ENCODE measurements around the gene SIDT2. TPM values are rescaled to one million over a fixed set of nuclear protein-coding genes. Genes with fewer than 3 reads are reported as not detected.

SIDT2 gene
- total RNA-seq, 1 experiment from 2014 or later, result 37.0 TPM

DNA sequence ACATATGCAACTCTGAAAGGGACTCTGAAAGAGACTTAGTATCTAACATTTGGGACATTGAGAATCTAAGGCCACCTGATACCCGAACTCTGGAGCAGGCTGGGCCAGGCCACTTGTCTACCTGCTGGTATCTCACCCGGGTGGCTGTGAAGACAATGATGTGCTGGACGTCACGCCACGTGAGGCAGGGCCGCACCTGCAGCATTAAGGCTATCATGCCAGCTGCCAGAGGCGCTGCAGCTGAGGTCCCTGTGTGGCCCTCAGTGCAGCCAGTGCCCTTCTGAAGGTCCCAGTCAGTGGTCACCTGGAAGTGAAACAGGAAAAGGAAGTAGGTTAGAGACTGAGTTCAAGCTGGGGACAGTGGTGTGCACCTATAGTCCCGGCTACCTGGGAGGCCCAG is 40.9 kb downstream of the SIDT2 start:
- H3K4me1 ChIP-seq (ENCODE audit: control insufficient read depth in 1 of 2, insufficient read depth in 2 of 2, low read length in 2 of 2), result peaks cover 10 to 20% of the 10 kb centered on the region in 2 experiments
- no peaks in the 10 kb centered on the region for H4K20me1 ChIP-seq (ENCODE audit: insufficient read depth)
- intact Hi-C loops (cut with micrococcal nuclease), result no loop called here
- RAD21 ChIA-PET (ENCODE audit: low non-redundant PET in 1 of 2, low total read pairs in 2 of 2, uncharacterized antibody in 2 of 2, unreplicated experiment in 2 of 2), result no interaction called here
- ATAC-seq, result no peak
- H3K27ac ChIP-seq (ENCODE audit: low read depth, low read length), result no peak overlapping the region
- H3K9me2 ChIP-seq (ENCODE audit: insufficient read depth), result no peaks in the 10 kb centered on the region
- TF ChIP-seq RAD21 (IDR thresholded peaks at IDR 0.05; ENCODE audit: low read depth), result no peak
- TF ChIP-seq CEBPB (IDR thresholded peaks at IDR 0.05; ENCODE audit: low read depth), result no peak
- no peak for TF ChIP-seq YY1 (IDR thresholded peaks at IDR 0.05; ENCODE audit: extremely low read depth, insufficient replicate concordance, low read depth, low read length)
- TF ChIP-seq ZNF274 (IDR thresholded peaks at IDR 0.05; ENCODE audit: low read depth, low read length), result no peak
- TF ChIP-seq, protein P1, sequence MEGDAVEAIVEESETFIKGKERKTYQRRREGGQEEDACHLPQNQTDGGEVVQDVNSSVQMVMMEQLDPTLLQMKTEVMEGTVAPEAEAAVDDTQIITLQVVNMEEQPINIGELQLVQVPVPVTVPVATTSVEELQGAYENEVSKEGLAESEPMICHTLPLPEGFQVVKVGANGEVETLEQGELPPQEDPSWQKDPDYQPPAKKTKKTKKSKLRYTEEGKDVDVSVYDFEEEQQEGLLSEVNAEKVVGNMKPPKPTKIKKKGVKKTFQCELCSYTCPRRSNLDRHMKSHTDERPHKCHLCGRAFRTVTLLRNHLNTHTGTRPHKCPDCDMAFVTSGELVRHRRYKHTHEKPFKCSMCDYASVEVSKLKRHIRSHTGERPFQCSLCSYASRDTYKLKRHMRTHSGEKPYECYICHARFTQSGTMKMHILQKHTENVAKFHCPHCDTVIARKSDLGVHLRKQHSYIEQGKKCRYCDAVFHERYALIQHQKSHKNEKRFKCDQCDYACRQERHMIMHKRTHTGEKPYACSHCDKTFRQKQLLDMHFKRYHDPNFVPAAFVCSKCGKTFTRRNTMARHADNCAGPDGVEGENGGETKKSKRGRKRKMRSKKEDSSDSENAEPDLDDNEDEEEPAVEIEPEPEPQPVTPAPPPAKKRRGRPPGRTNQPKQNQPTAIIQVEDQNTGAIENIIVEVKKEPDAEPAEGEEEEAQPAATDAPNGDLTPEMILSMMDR (IDR thresholded peaks at IDR 0.05 in 2 of 3, conservative IDR thresholded peaks at IDR 0.05 in 1 of 3; ENCODE audit: borderline replicate concordance in 1 of 3, insufficient read depth in 1 of 3, low read depth in 2 of 3, low read length in 2 of 3), result no peak
- TF ChIP-seq FOSL1 (IDR thresholded peaks at IDR 0.05; ENCODE audit: low read depth), result no peak
- TF ChIP-seq, protein P2, sequence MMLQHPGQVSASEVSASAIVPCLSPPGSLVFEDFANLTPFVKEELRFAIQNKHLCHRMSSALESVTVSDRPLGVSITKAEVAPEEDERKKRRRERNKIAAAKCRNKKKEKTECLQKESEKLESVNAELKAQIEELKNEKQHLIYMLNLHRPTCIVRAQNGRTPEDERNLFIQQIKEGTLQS (IDR thresholded peaks at IDR 0.05), result no peak
- no peak for DNase-seq (ENCODE audit: low read depth, low spot score)
- no peak overlapping the region for H3K4me2 ChIP-seq (ENCODE audit: low read length)
- H3K27me3 ChIP-seq (ENCODE audit: insufficient read depth, low read length), result no peaks in the 10 kb centered on the region
- no peak overlapping the region for H3K9ac ChIP-seq (ENCODE audit: low read length)
- no TSS peak for BruUV-seq (replicated peaks)
- peaks cover 9 to 17% of the 10 kb centered on the region in 2 experiments; a peak in 3 of 4 replicates for H3K36me3 ChIP-seq (ENCODE audit: control insufficient read depth in 1 of 2, insufficient read depth in 2 of 2, low read length in 2 of 2)
- no peak overlapping the region for H2AFZ ChIP-seq (ENCODE audit: low read depth, low read length, poor library complexity, severe bottlenecking)
- H3K4me3 ChIP-seq (replicated peaks in 1 of 2; ENCODE audit: low read depth in 1 of 2, low read length in 2 of 2), result no peak overlapping the region
- POLR2A ChIA-PET, result no interaction called here
- no peaks in the 10 kb centered on the region for H3K9me3 ChIP-seq (ENCODE audit: control insufficient read depth in 1 of 2, insufficient read depth in 1 of 2, low read depth in 1 of 2, low read length in 2 of 2)
- CTCF ChIA-PET, result no interaction called here
- H3K79me2 ChIP-seq (ENCODE audit: insufficient read depth, low read length), result no peaks in the 10 kb centered on the region

DNA sequence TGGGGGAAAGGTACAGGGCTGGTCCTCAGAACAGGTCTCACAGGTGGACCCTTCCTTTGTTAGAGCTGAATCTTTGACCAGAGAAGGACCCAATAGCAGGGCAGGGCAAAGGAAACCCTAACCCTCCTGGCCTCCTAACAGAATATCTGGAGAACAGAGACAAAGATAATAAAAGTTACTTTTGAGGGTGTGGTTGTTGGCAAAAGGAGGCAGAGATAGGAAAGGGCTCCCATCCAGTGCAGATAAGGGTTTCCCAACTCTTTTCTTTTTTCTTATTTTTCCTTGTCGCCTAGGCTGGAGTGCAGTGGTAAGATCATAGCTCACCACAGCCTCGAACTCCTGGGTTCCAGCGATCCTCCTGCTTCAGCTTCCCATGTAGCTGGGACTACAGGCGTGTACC is 41.5 kb downstream of the SIDT2 start:
- ChIA-PET POLR2A (no interaction called here), RAD21 (ENCODE audit: low non-redundant PET in 1 of 2, low total read pairs in 2 of 2, uncharacterized antibody in 2 of 2, unreplicated experiment in 2 of 2) (no interaction called here), CTCF (interaction anchor here (2.6 kb wide), 1 partner anchor 12 kb away, joined by 10 read pairs; the partner anchor contains the start of genes PCSK7 and RNF214)
- Histone ChIP-seq H3K79me2 (ENCODE audit: insufficient read depth, low read length) (no peaks in the 10 kb centered on the region), H3K4me3 (replicated peaks in 1 of 2; ENCODE audit: low read depth in 1 of 2, low read length in 2 of 2) (no peak overlapping the region), H3K36me3 (ENCODE audit: control insufficient read depth in 1 of 2, insufficient read depth in 2 of 2, low read length in 2 of 2) (peaks cover 9 to 14% of the 10 kb centered on the region in 2 experiments; a peak in 3 of 4 replicates), H4K20me1 (ENCODE audit: insufficient read depth) (no peaks in the 10 kb centered on the region), H3K4me2 (ENCODE audit: low read length) (no peak overlapping the region), H2AFZ (ENCODE audit: low read depth, low read length, poor library complexity, severe bottlenecking) (no peak overlapping the region), H3K9me3 (ENCODE audit: control insufficient read depth in 1 of 2, insufficient read depth in 1 of 2, low read depth in 1 of 2, low read length in 2 of 2) (no peaks in the 10 kb centered on the region), H3K27me3 (ENCODE audit: insufficient read depth, low read length) (no peaks in the 10 kb centered on the region), H3K9ac (ENCODE audit: low read length) (no peak overlapping the region), H3K9me2 (ENCODE audit: insufficient read depth) (no peaks in the 10 kb centered on the region), H3K27ac (ENCODE audit: low read depth, low read length) (no peak overlapping the region), H3K4me1 (ENCODE audit: control insufficient read depth in 1 of 2, insufficient read depth in 2 of 2, low read length in 2 of 2) (peaks cover 10 to 20% of the 10 kb centered on the region in 2 experiments)
- DNase-seq (ENCODE audit: low read depth, low spot score) (no peak), ATAC-seq (no peak)
- intact Hi-C loops (cut with micrococcal nuclease), result no loop called here
- no TSS peak for BruUV-seq (replicated peaks)
- TF ChIP-seq FOSL1 (IDR thresholded peaks at IDR 0.05; ENCODE audit: low read depth) (no peak), RAD21 (IDR thresholded peaks at IDR 0.05; ENCODE audit: low read depth) (no peak), CEBPB (IDR thresholded peaks at IDR 0.05; ENCODE audit: low read depth) (no peak), ZNF274 (IDR thresholded peaks at IDR 0.05; ENCODE audit: low read depth, low read length) (no peak), EZH2phosphoT487 (IDR thresholded peaks at IDR 0.05; ENCODE audit: borderline replicate concordance) (no peak), SRF (IDR thresholded peaks at IDR 0.05; ENCODE audit: low read depth) (no peak)
- TF ChIP-seq, protein P3, sequence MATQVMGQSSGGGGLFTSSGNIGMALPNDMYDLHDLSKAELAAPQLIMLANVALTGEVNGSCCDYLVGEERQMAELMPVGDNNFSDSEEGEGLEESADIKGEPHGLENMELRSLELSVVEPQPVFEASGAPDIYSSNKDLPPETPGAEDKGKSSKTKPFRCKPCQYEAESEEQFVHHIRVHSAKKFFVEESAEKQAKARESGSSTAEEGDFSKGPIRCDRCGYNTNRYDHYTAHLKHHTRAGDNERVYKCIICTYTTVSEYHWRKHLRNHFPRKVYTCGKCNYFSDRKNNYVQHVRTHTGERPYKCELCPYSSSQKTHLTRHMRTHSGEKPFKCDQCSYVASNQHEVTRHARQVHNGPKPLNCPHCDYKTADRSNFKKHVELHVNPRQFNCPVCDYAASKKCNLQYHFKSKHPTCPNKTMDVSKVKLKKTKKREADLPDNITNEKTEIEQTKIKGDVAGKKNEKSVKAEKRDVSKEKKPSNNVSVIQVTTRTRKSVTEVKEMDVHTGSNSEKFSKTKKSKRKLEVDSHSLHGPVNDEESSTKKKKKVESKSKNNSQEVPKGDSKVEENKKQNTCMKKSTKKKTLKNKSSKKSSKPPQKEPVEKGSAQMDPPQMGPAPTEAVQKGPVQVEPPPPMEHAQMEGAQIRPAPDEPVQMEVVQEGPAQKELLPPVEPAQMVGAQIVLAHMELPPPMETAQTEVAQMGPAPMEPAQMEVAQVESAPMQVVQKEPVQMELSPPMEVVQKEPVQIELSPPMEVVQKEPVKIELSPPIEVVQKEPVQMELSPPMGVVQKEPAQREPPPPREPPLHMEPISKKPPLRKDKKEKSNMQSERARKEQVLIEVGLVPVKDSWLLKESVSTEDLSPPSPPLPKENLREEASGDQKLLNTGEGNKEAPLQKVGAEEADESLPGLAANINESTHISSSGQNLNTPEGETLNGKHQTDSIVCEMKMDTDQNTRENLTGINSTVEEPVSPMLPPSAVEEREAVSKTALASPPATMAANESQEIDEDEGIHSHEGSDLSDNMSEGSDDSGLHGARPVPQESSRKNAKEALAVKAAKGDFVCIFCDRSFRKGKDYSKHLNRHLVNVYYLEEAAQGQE (IDR thresholded peaks at IDR 0.05; ENCODE audit: low read depth), result no peak
- TF ChIP-seq, protein P4, sequence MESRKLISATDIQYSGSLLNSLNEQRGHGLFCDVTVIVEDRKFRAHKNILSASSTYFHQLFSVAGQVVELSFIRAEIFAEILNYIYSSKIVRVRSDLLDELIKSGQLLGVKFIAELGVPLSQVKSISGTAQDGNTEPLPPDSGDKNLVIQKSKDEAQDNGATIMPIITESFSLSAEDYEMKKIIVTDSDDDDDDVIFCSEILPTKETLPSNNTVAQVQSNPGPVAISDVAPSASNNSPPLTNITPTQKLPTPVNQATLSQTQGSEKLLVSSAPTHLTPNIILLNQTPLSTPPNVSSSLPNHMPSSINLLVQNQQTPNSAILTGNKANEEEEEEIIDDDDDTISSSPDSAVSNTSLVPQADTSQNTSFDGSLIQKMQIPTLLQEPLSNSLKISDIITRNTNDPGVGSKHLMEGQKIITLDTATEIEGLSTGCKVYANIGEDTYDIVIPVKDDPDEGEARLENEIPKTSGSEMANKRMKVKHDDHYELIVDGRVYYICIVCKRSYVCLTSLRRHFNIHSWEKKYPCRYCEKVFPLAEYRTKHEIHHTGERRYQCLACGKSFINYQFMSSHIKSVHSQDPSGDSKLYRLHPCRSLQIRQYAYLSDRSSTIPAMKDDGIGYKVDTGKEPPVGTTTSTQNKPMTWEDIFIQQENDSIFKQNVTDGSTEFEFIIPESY (IDR thresholded peaks at IDR 0.05; ENCODE audit: extremely low read depth, insufficient replicate concordance, low read length), result no peak
